PC-9 (cell line): ENCODE results near the gene ARL13B. TPM values are rescaled to one million over a fixed set of nuclear protein-coding genes. Genes with fewer than 3 reads are reported as not detected.

Source experiments
- BruUV-seq: library from RNA; stranded (reverse); fragments of 400-500 nt; replicated peaks from 2 replicates; lab custom pipeline; 2021; lab: Mats Ljungman, UMichigan
- CTCF ChIA-PET: fragments of 300-600 bp; sonication (Branson Sonifier 250); formaldehyde crosslinking; loops from one replicate; lab custom pipeline; 2022; ENCODE audit warnings: antibody characterized with exemption; lab: Charles Lee
- POLR2A ChIA-PET: fragments of 300-600 bp; sonication (Branson Sonifier 250); formaldehyde crosslinking; loops from one replicate; lab custom pipeline; 2022; ENCODE audit warnings: antibody characterized with exemption; ENCODE audit not compliant: unreplicated experiment; lab: Charles Lee
- DNase-seq, 2 experiments: peaks; one replicate each; pipeline versions ENCODE4 v3.0.0 to v3.0.0-alpha.2; 2015 to 2022; ENCODE audit warnings: mixed read lengths in 1 of 2
- H2AFZ ChIP-seq: fragments of 200-600 bp; sonication (generic); 2 replicates; pipeline ENCODE4 v1.8.1; 2017; ENCODE audit warnings: antibody characterized with exemption
- H3F3A ChIP-seq: fragments of 200-600 bp; sonication (generic); 2 replicates; pipeline ENCODE4 v1.8.1; 2017; ENCODE audit warnings: antibody characterized with exemption, mild to moderate bottlenecking, low read depth; ENCODE audit not compliant: insufficient read depth
- H3K27ac ChIP-seq: fragments of 200-600 bp; sonication (generic); 2 replicates; pipeline ENCODE4 v1.6.1; 2016; ENCODE audit warnings: mixed run types
- H3K27me3 ChIP-seq: fragments of 200-600 bp; sonication (generic); 2 replicates; pipeline ENCODE4 v1.6.1; 2016; ENCODE audit warnings: low read depth, mixed run types; ENCODE audit not compliant: insufficient read depth
- H3K36me3 ChIP-seq: fragments of 200-600 bp; sonication (generic); 2 replicates; pipeline ENCODE4 v1.6.1; 2016; ENCODE audit warnings: low read depth, mixed run types
- H3K4me1 ChIP-seq: fragments of 200-600 bp; sonication (generic); replicated peaks from 2 replicates; pipeline ENCODE4 v1.6.1; 2016; ENCODE audit warnings: mixed run types; ENCODE audit not compliant: insufficient read depth
- H3K4me2 ChIP-seq: fragments of 200-600 bp; sonication (generic); 2 replicates; pipeline ENCODE4 v1.6.1; 2017; ENCODE audit warnings: mixed run types
- H3K4me3 ChIP-seq: fragments of 200-600 bp; sonication (generic); 2 replicates; pipeline ENCODE4 v1.6.1; 2016; ENCODE audit warnings: mixed run types
- H3K79me2 ChIP-seq: fragments of 200-600 bp; sonication (generic); 2 replicates; pipeline ENCODE4 v1.6.1; 2017; ENCODE audit warnings: low read depth, mixed run types
- H3K9me2 ChIP-seq: fragments of 200-600 bp; sonication (generic); 2 replicates; pipeline ENCODE4 v1.8.1; 2017; ENCODE audit warnings: mild to moderate bottlenecking; ENCODE audit not compliant: insufficient read depth
- H3K9me3 ChIP-seq: fragments of 200-600 bp; sonication (generic); 2 replicates; pipeline ENCODE4 v1.8.1; 2016; ENCODE audit warnings: low read depth; ENCODE audit not compliant: insufficient read depth
- H4K20me1 ChIP-seq: fragments of 200-600 bp; sonication (generic); 2 replicates; pipeline ENCODE4 v1.8.1; 2017; ENCODE audit not compliant: insufficient read depth
- CTCF ChIP-seq: fragments of 200-600 bp; sonication (generic); conservative IDR thresholded peaks from 2 replicates; pipeline ENCODE4 v1.6.1; 2017; ENCODE audit warnings: mixed run types, antibody characterized with exemption, mild to moderate bottlenecking, moderate library complexity
- EZH2 ChIP-seq: fragments of 200-600 bp; sonication (generic); IDR thresholded peaks from 2 replicates; pipeline ENCODE4 v1.8.0; 2017; ENCODE audit warnings: antibody characterized with exemption, low read depth
- intact Hi-C: fragments of 100-400 bp; cut with micrococcal nuclease; formaldehyde crosslinking; loops from one replicate; pipeline ENCODE4 v1.10.0; 2022; ENCODE audit not compliant: unreplicated experiment
- total RNA-seq: library from RNA; stranded (reverse); gene quantifications from 2 replicates; pipeline ENCODE4 v1.2.3, GENCODE V29; 2021

Gene ARL13B
- total RNA-seq, 1 experiment from 2014 or later = 20.2 TPM

GRCh38 chr3:94011233-94011711 lies 31.3 kb downstream of the ARL13B start:
- Histone ChIP-seq H3K36me3 (no peaks in the 10 kb centered on the region), H3K4me1 (no peaks in the 10 kb centered on the region), H3F3A (no peaks in the 10 kb centered on the region), H3K4me3 (no peak overlapping the region), H3K4me2 (no peak overlapping the region), H3K9me3 (no peaks in the 10 kb centered on the region), H3K27ac (no peak overlapping the region), H3K9me2 (no peaks in the 10 kb centered on the region), H2AFZ (no peak overlapping the region), H4K20me1 (no peaks in the 10 kb centered on the region), H3K27me3 (no peaks in the 10 kb centered on the region), H3K79me2 (no peaks in the 10 kb centered on the region)
- TF ChIP-seq EZH2 (no peak), CTCF (no peak)
- DNase-seq = no peak
- intact Hi-C loops = no loop called here
- ChIA-PET CTCF (no interaction called here), POLR2A (no interaction called here)
- no TSS peak for BruUV-seq

- BruUV-seq = no TSS peak
- H3K79me2 ChIP-seq = no peaks in the 10 kb centered on the region
- no peak overlapping the region for H3K4me2 ChIP-seq
- no peaks in the 10 kb centered on the region for H3K27me3 ChIP-seq
- H3K9me2 ChIP-seq = no peaks in the 10 kb centered on the region
- no peak overlapping the region for H2AFZ ChIP-seq
- TF ChIP-seq CTCF (no peak), EZH2 (no peak)
- CTCF ChIA-PET = no interaction called here
- intact Hi-C loops = no loop called here
- no peaks in the 10 kb centered on the region for H3K36me3 ChIP-seq
- H3K27ac ChIP-seq = no peak overlapping the region
- no peaks in the 10 kb centered on the region for H4K20me1 ChIP-seq
- no peaks in the 10 kb centered on the region for H3K4me1 ChIP-seq
- DNase-seq = no peak
- H3F3A ChIP-seq = no peaks in the 10 kb centered on the region
- no peaks in the 10 kb centered on the region for H3K9me3 ChIP-seq
- H3K4me3 ChIP-seq = no peak overlapping the region
- POLR2A ChIA-PET = interaction anchor here (0.5 kb wide), 1 partner anchor 51 kb away, joined by 3 read pairs; the partner anchor contains the start of genes DHFR2 and NSUN3
Measured at GRCh38 chr3:94012185-94012584, 32.2 kb downstream of the ARL13B start.

GRCh38 chr3:94015025-94015424 lies 35.1 kb downstream of the ARL13B start:
- H4K20me1 ChIP-seq = no peaks in the 10 kb centered on the region
- H3K4me3 ChIP-seq = no peak overlapping the region
- H3K79me2 ChIP-seq = no peaks in the 10 kb centered on the region
- no peak for DNase-seq
- H3K9me2 ChIP-seq = no peaks in the 10 kb centered on the region
- ChIA-PET CTCF (no interaction called here), POLR2A (no interaction called here)
- H3K27ac ChIP-seq = no peak overlapping the region
- no peak for TF ChIP-seq EZH2
- TF ChIP-seq CTCF = no peak
- no peaks in the 10 kb centered on the region for H3K27me3 ChIP-seq
- intact Hi-C loops = no loop called here
- no peaks in the 10 kb centered on the region for H3K9me3 ChIP-seq
- H3K4me1 ChIP-seq = no peaks in the 10 kb centered on the region
- no peak overlapping the region for H2AFZ ChIP-seq
- BruUV-seq = no TSS peak
- no peak overlapping the region for H3K4me2 ChIP-seq
- H3K36me3 ChIP-seq = no peaks in the 10 kb centered on the region
- no peaks in the 10 kb centered on the region for H3F3A ChIP-seq
